Spleen (tissue), 11 donors: ENCODE results near the gene PROM1. TPM values are rescaled to one million over a fixed set of nuclear protein-coding genes. Genes with fewer than 3 reads are reported as not detected.

ENCODE experiments used
- DNase-seq: peaks from one replicate; pipeline ENCODE4 v3.0.0-alpha.2; 2020
- H3K27ac ChIP-seq, 8 donors: fragments of 200-600 bp; sonication (generic) in 7 of 8; 1 replicate in 4 of 8; 2 replicates in 4 of 8; pipeline versions ENCODE4 v1.5.0 to v1.8.0; 2016 to 2021; ENCODE audit warnings: inconsistent platforms in 4 of 8, mild to moderate bottlenecking in 4 of 8, moderate library complexity in 1 of 8
- H3K27me3 ChIP-seq, 7 donors: fragments of 200-600 bp; sonication (generic) in 6 of 7; replicated peaks in 1 of 7; 1 replicate in 4 of 7; 2 replicates in 3 of 7; pipeline versions ENCODE4 v1.5.0 to v1.8.0; 2016 to 2021; ENCODE audit warnings: inconsistent platforms in 3 of 7, mild to moderate bottlenecking in 1 of 7
- H3K36me3 ChIP-seq, 6 donors: fragments of 200-600 bp; sonication (generic) in 5 of 6; 1 replicate in 4 of 6; 2 replicates in 2 of 6; pipeline versions ENCODE4 v1.5.0 to v1.8.0; 2016 to 2021; ENCODE audit warnings: inconsistent platforms in 2 of 6
- H3K4me1 ChIP-seq, 6 donors: fragments of 200-600 bp; sonication (generic) in 5 of 6; 1 replicate in 3 of 6; 2 replicates in 3 of 6; pipeline versions ENCODE4 v1.5.0 to v1.8.0; 2016 to 2021; ENCODE audit warnings: inconsistent platforms in 3 of 6
- H3K4me3 ChIP-seq, 8 donors: fragments of 200-600 bp; sonication (generic) in 7 of 8; 1 replicate in 4 of 8; 2 replicates in 4 of 8; pipeline versions ENCODE4 v1.5.0 to v1.8.0; 2016 to 2021; ENCODE audit warnings: inconsistent platforms in 4 of 8, mild to moderate bottlenecking in 4 of 8, moderate library complexity in 2 of 8
- H3K9me3 ChIP-seq, 8 donors: fragments of 200-600 bp; sonication (generic) in 7 of 8; 1 replicate in 4 of 8; 2 replicates in 4 of 8; pipeline versions ENCODE4 v1.5.0 to v1.8.0; 2016 to 2021; ENCODE audit warnings: inconsistent platforms in 4 of 8
- POLR2A ChIP-seq, 3 donors: fragments of 450-650 bp; IDR thresholded peaks; one replicate each; pipeline ENCODE4 v1.5.1; 2017; ENCODE audit warnings: antibody characterized with exemption in 3 of 3, mild to moderate bottlenecking in 1 of 3
- POLR2AphosphoS5 ChIP-seq, 3 donors: sonication (generic); formaldehyde crosslinking; IDR thresholded peaks; one replicate each; pipeline ENCODE4 v1.5.1; 2017; ENCODE audit warnings: antibody characterized with exemption in 3 of 3
- WGBS, 5 donors: extraction: QIAGEN DNeasy Blood & Tissue Kit in 3 of 5; methylation state at CpG; one replicate each; pipeline versions ENCODE4 v1.1.5 to v1.1.7; 2013 to 2018; 5-methylcytosine and 5-hydroxymethylcytosine counted together
- intact Hi-C: fragments of 100-400 bp; cut with DNase I; formaldehyde crosslinking; loops from one replicate; pipeline ENCODE4 v1.15.0; 2023; ENCODE audit warnings: low total_unique reads
- polyA plus RNA-seq, 3 donors: library from polyadenylated mRNA; stranded (reverse); fragments of 200-250 nt; gene quantifications; one replicate each; pipeline ENCODE4 v1.2.1, GENCODE V29; 2013
- total RNA-seq, 7 donors: library from RNA; depleted of rRNA in 3 of 7; stranded (reverse); fragments of >200 nt in 3 of 7; fragmentation: NEBNext Ultra II Directional in 4 of 7; extraction: Animal tissue kit (Norgen Biotek cat#: 25700) in 4 of 7; gene quantifications; one replicate each; pipeline versions ENCODE4 v1.1.0 to v1.2.1, GENCODE V29; 2016 to 2021
- TF ChIP-seq, protein P1 (sequence below), 11 experiments: fragments of 200-600 bp in 7 of 11; fragments of 450-650 bp in 4 of 11; sonication (generic) in 4 of 11; IDR thresholded peaks in 8 of 11; conservative IDR thresholded peaks in 3 of 11; 1 replicate in 7 of 11; 2 replicates in 4 of 11; pipeline versions ENCODE4 v1.4.0 to v1.8.0; 2016 to 2021; ENCODE audit warnings: antibody characterized with exemption in 11 of 11, inconsistent platforms in 4 of 11, mild to moderate bottlenecking in 1 of 11
- donor health status: healthy with polysubstance abuse.
- donor health status: DM: no; HTN: no; CAD: no; lungs with moderate emphysema.
- donor health status: DM: no; HTN: no; CAD: no.
- donor health status: Bipolar disorder and iron deficiency.
- donor health status: healthy.
- donor health status: DM: no; HTN: no; CAD: no.
- donor health status: DM: yes; HTN: yes; CAD: no.

Gene PROM1
- total and polyA plus RNA-seq, 10 donors = 0.15 to 4.6 (median 0.93) TPM

DNA sequence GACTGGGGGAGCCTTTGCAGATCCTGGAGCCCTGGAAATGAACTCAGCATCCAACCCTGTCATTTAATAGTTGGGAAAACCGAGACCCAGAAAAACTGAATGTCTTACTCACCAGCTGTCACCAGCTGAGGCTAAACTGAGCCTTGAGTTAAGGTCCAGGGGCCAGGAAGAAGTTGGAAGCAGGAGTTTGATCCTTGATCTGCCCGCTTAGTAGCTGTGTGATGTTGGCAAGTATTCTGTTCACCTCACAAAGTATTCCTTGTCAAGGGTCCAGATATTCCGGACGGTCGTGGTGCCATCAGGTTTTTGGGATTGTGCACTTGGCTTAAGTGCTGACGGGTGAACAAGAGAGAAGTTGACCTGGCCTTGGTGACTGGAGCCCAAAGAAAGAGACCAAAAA is 30.7 kb upstream of the PROM1 start:
- intact Hi-C loops = no loop called here
- Histone ChIP-seq H3K4me1 (no peaks in the 10 kb centered on the region), H3K27me3 (no peaks in the 10 kb centered on the region), H3K36me3 (no peaks in the 10 kb centered on the region), H3K9me3 (no peaks in the 10 kb centered on the region), H3K27ac (no peak overlapping the region), H3K4me3 (no peak overlapping the region)
- TF ChIP-seq, protein P1, sequence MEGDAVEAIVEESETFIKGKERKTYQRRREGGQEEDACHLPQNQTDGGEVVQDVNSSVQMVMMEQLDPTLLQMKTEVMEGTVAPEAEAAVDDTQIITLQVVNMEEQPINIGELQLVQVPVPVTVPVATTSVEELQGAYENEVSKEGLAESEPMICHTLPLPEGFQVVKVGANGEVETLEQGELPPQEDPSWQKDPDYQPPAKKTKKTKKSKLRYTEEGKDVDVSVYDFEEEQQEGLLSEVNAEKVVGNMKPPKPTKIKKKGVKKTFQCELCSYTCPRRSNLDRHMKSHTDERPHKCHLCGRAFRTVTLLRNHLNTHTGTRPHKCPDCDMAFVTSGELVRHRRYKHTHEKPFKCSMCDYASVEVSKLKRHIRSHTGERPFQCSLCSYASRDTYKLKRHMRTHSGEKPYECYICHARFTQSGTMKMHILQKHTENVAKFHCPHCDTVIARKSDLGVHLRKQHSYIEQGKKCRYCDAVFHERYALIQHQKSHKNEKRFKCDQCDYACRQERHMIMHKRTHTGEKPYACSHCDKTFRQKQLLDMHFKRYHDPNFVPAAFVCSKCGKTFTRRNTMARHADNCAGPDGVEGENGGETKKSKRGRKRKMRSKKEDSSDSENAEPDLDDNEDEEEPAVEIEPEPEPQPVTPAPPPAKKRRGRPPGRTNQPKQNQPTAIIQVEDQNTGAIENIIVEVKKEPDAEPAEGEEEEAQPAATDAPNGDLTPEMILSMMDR (IDR thresholded peaks at IDR 0.05 in 8 of 11, conservative IDR thresholded peaks at IDR 0.05 in 3 of 11) = no peak
- no peak for TF ChIP-seq POLR2AphosphoS5 (IDR thresholded peaks at IDR 0.05)
- TF ChIP-seq POLR2A (IDR thresholded peaks at IDR 0.05) = no peak
- DNase-seq = no peak
- WGBS, 5 donors = 84 to 91% (median 87%) methylated on average over 6 of the region's 6 CpGs

DNA sequence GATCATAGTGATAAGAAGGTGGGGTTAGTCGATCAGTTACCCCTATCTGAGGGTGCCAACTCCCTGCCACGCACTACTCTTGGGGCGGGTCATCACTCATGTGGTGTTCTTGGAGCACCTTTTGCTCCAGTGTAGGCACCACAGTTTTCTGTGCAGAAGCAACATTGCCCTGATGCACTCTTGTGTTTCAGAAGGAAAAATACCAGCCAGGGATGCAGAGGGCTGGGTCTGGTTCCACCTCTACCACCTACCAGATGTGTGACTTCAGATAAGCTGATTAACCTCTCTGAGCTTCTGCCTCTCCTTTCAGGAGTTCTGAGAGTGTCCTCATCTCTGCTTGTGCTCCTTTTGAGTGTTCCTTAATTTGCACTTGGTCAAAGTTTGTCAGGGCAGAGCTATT is 29.9 kb upstream of the PROM1 start:
- TF ChIP-seq POLR2AphosphoS5 (IDR thresholded peaks at IDR 0.05) = no peak
- no peak for TF ChIP-seq POLR2A (IDR thresholded peaks at IDR 0.05)
- TF ChIP-seq, protein P1 (IDR thresholded peaks at IDR 0.05 in 8 of 11, conservative IDR thresholded peaks at IDR 0.05 in 3 of 11) = no peak
- Histone ChIP-seq H3K9me3 (no peaks in the 10 kb centered on the region), H3K27ac (no peak overlapping the region), H3K4me1 (no peaks in the 10 kb centered on the region), H3K36me3 (no peaks in the 10 kb centered on the region), H3K4me3 (no peak overlapping the region), H3K27me3 (no peaks in the 10 kb centered on the region)
- no peak for DNase-seq
- intact Hi-C loops = no loop called here
- 86 to 94% (median 90%) methylated on average over 3 of the region's 3 CpGs for WGBS, 5 donors

DNA sequence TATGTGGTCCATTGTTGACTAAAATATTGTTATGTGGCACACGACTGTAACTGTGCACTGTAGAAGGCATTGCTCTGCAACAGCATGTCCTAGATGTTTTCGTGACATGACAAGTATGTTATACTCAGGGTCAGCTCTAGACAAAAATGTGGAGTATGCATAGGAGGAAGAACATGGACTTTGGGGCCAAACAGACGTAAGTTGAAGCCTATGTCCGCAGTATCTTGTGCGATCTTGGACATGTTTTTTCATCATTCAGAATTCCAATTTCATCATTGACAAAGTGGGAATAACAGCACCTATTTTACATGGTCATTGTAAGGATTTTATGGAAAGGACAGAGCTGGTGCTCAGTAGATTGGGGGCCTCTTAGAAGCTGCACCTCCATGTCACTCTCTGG is 27.7 kb upstream of the PROM1 start:
- Histone ChIP-seq H3K4me1 (no peaks in the 10 kb centered on the region), H3K9me3 (no peaks in the 10 kb centered on the region), H3K27me3 (no peaks in the 10 kb centered on the region), H3K27ac (no peak overlapping the region), H3K4me3 (no peak overlapping the region), H3K36me3 (no peaks in the 10 kb centered on the region)
- no peak for DNase-seq
- WGBS, 5 donors = 89 to 94% (median 92%) methylated on average over 5 of the region's 5 CpGs
- intact Hi-C loops = no loop called here
- TF ChIP-seq, protein P1 (IDR thresholded peaks at IDR 0.05 in 8 of 11, conservative IDR thresholded peaks at IDR 0.05 in 3 of 11) = no peak
- TF ChIP-seq POLR2A (IDR thresholded peaks at IDR 0.05) (no peak), POLR2AphosphoS5 (IDR thresholded peaks at IDR 0.05) (no peak)

DNA sequence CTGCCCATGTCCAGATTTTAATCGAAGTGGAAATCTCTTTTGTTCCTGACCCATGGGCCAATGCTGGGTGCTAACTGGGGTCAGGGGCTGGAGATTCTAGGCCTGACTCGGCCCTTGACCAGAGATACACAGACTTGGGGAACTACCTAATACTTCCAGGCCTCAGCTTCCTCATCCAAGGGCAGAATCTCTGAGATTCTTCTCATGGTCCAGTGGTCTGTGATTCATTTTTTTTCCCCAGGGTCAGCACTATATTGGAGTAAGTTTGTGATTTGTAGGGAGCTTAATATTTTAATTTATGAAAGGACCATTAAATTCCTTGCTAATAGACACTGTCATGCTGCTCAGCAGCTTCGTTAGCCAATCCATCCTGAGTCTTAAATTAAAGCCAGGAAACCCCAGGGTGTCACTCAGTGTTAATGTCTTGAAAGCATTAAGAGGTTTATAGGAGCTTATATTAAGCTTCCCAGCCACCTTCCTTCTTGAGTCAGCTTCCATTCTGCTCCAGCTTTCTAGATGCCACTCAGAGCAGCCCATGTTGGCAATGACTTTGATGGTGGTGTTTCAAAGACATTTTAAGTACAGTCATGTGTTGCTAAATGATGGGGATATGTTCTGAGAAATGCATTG is 27.0 kb upstream of the PROM1 start:
- Histone ChIP-seq H3K4me1 (no peaks in the 10 kb centered on the region), H3K9me3 (no peaks in the 10 kb centered on the region), H3K27me3 (no peaks in the 10 kb centered on the region), H3K27ac (no peak overlapping the region), H3K4me3 (no peak overlapping the region), H3K36me3 (no peaks in the 10 kb centered on the region)
- DNase-seq = no peak
- intact Hi-C loops = no loop called here
- 73 to 92% (median 78%) methylated on average over 3 of the region's 3 CpGs for WGBS, 5 donors
- TF ChIP-seq POLR2A (IDR thresholded peaks at IDR 0.05) (no peak), POLR2AphosphoS5 (IDR thresholded peaks at IDR 0.05) (no peak)

DNA sequence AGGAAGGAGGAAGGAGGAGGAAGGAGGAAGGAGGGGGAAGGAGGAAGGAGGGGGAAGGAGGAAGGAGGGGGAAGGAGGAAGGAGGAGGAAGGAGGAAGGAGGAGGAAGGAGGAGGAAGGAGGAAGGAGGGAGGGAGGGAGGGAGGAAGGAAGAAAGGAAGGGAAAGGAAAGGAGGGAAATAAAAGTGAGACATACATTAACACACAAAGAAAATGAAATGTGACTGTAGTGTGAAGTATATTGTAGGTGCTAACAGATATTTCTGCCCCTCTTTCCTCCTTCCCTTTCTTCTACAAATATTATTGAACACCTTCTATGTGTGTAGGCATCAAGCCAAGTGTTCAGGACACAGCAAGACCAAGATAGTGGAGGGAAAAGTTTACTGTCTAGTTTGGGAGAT is 26.4 kb upstream of the PROM1 start:
- Histone ChIP-seq H3K9me3 (no peaks in the 10 kb centered on the region), H3K36me3 (no peaks in the 10 kb centered on the region), H3K27me3 (no peaks in the 10 kb centered on the region), H3K4me1 (no peaks in the 10 kb centered on the region), H3K27ac (no peak overlapping the region), H3K4me3 (no peak overlapping the region)
- intact Hi-C loops = no loop called here
- no peak for DNase-seq
- TF ChIP-seq, protein P1 (IDR thresholded peaks at IDR 0.05 in 8 of 11, conservative IDR thresholded peaks at IDR 0.05 in 3 of 11) = no peak
- no peak for TF ChIP-seq POLR2A (IDR thresholded peaks at IDR 0.05)
